ENCODE results near the gene ZNF865. TPM values are rescaled to one million over a fixed set of nuclear protein-coding genes. Genes with fewer than 3 reads are reported as not detected.

Gene ZNF865
- total RNA-seq, 4 donors from 2014 or later: 7.5 to 15.4 (median 10.2) TPM

DNA sequence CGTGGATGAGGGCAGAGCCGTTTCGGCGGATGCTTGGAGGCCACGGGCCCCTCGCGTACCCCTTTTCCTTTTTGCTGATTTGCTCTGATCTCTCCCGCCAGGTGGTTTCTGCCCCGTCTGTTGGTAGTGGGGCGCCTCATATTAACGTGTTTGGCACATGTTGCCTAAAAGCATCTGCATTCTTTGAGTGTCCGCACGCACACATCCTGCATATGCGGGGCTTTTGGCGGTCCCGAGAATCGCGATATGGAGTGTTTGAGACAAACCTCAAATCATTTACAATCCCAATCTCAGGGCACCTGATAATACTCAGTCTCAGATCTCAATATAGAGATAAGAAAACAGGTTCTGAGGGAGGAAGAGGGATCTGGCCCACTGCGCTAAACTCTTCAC lies 50.2 kb downstream of the ZNF865 start:
- H3K27me3 ChIP-seq: no peaks in the 10 kb centered on the region
- TF ChIP-seq POLR2A (IDR thresholded peaks at IDR 0.05; ENCODE audit: low read depth) (no peak), POLR2AphosphoS5 (IDR thresholded peaks at IDR 0.05) (no peak), EP300 (IDR thresholded peaks at IDR 0.05) (no peak)
- TF ChIP-seq, protein P1, sequence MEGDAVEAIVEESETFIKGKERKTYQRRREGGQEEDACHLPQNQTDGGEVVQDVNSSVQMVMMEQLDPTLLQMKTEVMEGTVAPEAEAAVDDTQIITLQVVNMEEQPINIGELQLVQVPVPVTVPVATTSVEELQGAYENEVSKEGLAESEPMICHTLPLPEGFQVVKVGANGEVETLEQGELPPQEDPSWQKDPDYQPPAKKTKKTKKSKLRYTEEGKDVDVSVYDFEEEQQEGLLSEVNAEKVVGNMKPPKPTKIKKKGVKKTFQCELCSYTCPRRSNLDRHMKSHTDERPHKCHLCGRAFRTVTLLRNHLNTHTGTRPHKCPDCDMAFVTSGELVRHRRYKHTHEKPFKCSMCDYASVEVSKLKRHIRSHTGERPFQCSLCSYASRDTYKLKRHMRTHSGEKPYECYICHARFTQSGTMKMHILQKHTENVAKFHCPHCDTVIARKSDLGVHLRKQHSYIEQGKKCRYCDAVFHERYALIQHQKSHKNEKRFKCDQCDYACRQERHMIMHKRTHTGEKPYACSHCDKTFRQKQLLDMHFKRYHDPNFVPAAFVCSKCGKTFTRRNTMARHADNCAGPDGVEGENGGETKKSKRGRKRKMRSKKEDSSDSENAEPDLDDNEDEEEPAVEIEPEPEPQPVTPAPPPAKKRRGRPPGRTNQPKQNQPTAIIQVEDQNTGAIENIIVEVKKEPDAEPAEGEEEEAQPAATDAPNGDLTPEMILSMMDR (IDR thresholded peaks at IDR 0.05): no peak
- no peak for DNase-seq (ENCODE audit: extremely low spot score)
- WGBS: 0% methylated on average over 19 of the region's 19 CpGs
- H3K36me3 ChIP-seq: peaks cover 13 to 39% (median 27%) of the 10 kb centered on the region in 4 donors
- no peaks in the 10 kb centered on the region for H3K9me3 ChIP-seq
- H3K27ac ChIP-seq (replicated peaks in 1 of 4): peak overlapping the region; percentile 97 to 100 (median 98)
- peak overlapping the region; percentile 78 to 100 (median 92) for H3K4me3 ChIP-seq
- intact Hi-C loops (cut with DNase I): loop anchor here (2.0 to 10.0 kb wide), 2 partner anchors 17 to 541 kb away; partner anchors contain the start of gene PPP1R12C
- H3K4me1 ChIP-seq: peaks cover 52 to 68% (median 62%) of the 10 kb centered on the region in 4 donors

DNA sequence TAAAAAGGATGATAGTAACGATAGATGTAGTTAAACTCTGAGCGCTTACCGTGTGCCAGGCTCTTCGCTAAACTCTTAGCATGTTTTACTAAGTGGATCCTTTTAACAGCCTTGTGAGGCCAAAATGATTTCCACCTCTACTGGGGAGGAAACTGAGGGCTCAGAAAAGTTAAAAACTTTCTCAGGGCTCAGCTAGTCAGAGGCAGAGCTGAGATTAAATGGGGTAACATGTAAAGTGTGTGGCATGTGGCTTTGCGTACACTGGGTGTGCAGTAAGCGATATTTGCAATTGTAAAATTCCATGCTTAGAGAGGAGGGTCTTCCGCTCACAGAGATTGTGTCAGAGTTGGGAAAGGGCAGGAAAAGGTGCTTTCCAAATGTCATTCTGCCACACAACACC lies 51.1 kb downstream of the ZNF865 start:
- peaks cover 22 to 40% (median 32%) of the 10 kb centered on the region in 4 donors for H3K36me3 ChIP-seq
- TF ChIP-seq, protein P1 (IDR thresholded peaks at IDR 0.05): no peak
- TF ChIP-seq POLR2A (IDR thresholded peaks at IDR 0.05; ENCODE audit: low read depth): no peak
- TF ChIP-seq EP300 (IDR thresholded peaks at IDR 0.05): no peak
- no peak for TF ChIP-seq POLR2AphosphoS5 (IDR thresholded peaks at IDR 0.05)
- H3K27ac ChIP-seq (replicated peaks in 1 of 4): no peak overlapping the region

DNA sequence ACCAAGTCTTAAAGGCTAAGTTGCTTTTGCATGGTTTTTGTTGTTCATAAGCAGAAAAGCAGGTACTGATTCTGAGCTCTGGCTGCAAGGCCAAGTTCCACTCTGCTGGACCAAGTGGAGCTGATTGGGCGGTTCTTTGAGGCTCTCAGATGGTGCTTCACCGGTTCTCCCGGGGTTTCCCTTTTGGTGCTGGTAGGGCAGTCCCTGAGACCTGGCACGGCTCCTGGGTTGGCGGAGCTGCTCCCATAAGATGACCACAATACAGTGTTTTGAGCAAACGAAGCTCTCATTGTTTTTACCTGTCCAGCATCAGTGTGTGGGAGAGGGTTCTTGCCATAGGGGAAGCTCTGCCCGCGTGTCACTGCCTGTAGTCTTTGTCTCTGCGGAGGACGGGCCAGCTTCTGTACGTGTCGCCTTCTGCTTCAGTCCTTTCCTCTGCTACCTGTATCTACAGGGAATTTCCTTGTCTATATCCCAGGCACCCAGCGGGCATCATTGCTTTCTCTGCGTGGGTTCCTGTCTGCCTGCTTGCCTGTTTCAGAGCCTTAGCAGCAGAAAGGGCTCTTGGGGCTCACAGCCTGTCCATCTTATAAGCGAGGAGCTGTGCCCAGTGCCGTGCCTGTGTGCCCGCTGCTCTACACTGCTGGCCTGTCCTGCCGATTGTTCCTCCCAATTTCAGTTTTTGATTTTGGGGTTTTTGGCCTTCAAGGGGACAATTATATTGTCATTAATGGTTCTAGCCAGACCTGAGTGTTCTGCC lies 51.7 kb downstream of the ZNF865 start:
- Histone ChIP-seq H3K4me3 (peak overlapping the region; percentile 78 to 100 (median 92)), H3K36me3 (peaks cover 28 to 40% (median 38%) of the 10 kb centered on the region in 4 donors), H3K4me1 (peaks cover 52 to 71% (median 63%) of the 10 kb centered on the region in 4 donors), H3K27ac (replicated peaks in 1 of 4) (peak overlapping the region in 1 of 4 donors; percentile 2), H3K9me3 (no peaks in the 10 kb centered on the region), H3K27me3 (no peaks in the 10 kb centered on the region)
- 53% methylated on average over 18 of the region's 18 CpGs for WGBS
- TF ChIP-seq, protein P1 (IDR thresholded peaks at IDR 0.05): no peak
- TF ChIP-seq POLR2A (IDR thresholded peaks at IDR 0.05; ENCODE audit: low read depth) (no peak), EP300 (IDR thresholded peaks at IDR 0.05) (no peak), POLR2AphosphoS5 (IDR thresholded peaks at IDR 0.05) (no peak)
- no peak for DNase-seq (ENCODE audit: extremely low spot score)
- intact Hi-C loops (cut with DNase I): loop anchor here (2.0 to 10.0 kb wide), 2 partner anchors 16 to 542 kb away; partner anchors contain the start of gene PPP1R12C

More for the DNA sequence above, 51.1 kb downstream of the ZNF865 start:
- Histone ChIP-seq H3K4me1 (peaks cover 52 to 71% (median 63%) of the 10 kb centered on the region in 4 donors), H3K4me3 (peak overlapping the region; percentile 78 to 100 (median 92)), H3K9me3 (no peaks in the 10 kb centered on the region), H3K27me3 (no peaks in the 10 kb centered on the region)
- no peak for DNase-seq (ENCODE audit: extremely low spot score)
- WGBS: 58% methylated on average over 7 of the region's 7 CpGs
- intact Hi-C loops (cut with DNase I): loop anchor here (2.0 to 10.0 kb wide), 2 partner anchors 16 to 542 kb away; partner anchors contain the start of gene PPP1R12C

DNA sequence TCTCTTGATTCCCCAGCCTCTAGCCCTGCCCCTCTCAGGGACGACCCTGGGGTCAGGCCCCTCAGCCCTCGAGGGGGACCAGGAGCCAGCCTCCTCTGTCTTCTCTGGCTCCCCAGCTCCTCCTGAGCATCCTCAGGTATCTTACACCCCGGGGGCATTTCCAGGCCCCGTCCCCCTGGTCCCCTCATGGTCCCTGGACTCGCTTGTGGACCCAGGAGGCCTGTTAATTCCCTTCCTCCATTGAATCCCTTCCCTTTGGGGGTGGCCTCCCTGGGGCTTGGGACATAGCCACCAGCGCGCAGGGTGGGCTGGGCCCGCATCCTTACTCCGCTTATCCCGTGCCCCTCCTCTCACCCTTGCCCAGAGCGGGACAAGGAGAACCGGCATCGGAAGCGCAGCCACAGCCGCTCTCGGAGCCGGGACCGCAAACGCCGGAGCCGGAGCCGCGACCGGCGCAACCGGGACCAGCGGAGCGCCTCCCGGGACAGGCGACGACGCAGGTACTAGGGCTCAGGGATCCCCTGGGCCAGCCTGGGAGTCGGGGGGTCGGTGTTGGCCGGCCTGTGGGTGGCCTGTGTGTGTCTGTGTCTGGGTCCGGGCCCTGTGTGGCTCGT lies 53.5 kb downstream of the ZNF865 start:
- Histone ChIP-seq H3K4me3 (no peak overlapping the region), H3K27me3 (no peaks in the 10 kb centered on the region), H3K27ac (replicated peaks in 1 of 4) (no peak overlapping the region), H3K9me3 (no peaks in the 10 kb centered on the region), H3K4me1 (peaks cover 45 to 63% (median 53%) of the 10 kb centered on the region in 4 donors), H3K36me3 (peaks cover 46 to 56% (median 51%) of the 10 kb centered on the region in 4 donors)
- TF ChIP-seq POLR2A (IDR thresholded peaks at IDR 0.05; ENCODE audit: low read depth): no peak
- TF ChIP-seq POLR2AphosphoS5 (IDR thresholded peaks at IDR 0.05): no peak
- TF ChIP-seq, protein P1 (IDR thresholded peaks at IDR 0.05): no peak
- no peak for DNase-seq (ENCODE audit: extremely low spot score)
- 86% methylated on average over 31 of the region's 37 CpGs for WGBS
- intact Hi-C loops (cut with DNase I): loop anchor here (10.0 kb wide), 1 partner anchor 544 kb away; the partner anchor contains the start of gene PPP1R12C
